Activated CD8-positive, alpha-beta T cell treated with anti-CD3 and anti-CD28 coated beads for 36 hours (primary cell): ENCODE results near the gene DNAH6. TPM values are rescaled to one million over a fixed set of nuclear protein-coding genes. Genes with fewer than 3 reads are reported as not detected.

Experiments
- ATAC-seq: fragments of 200-7000 bp; cut with Tn5 transposase; one replicate; pipeline ENCODE4 v1.10.0; 2021; ENCODE audit warnings: mild to moderate bottlenecking, moderate library complexity
- CTCF ChIA-PET: fragments of 350-600 bp; sonication (Branson Sonifier 250); formaldehyde crosslinking; loops from one replicate; lab custom pipeline; 2021; ENCODE audit warnings: antibody characterized with exemption; lab: Charles Lee
- POLR2A ChIA-PET: fragments of 350-600 bp; sonication (Branson Sonifier 250); formaldehyde crosslinking; loops from one replicate; lab custom pipeline; 2021; ENCODE audit warnings: antibody characterized with exemption; lab: Charles Lee
- DNase-seq: peaks from one replicate; pipeline ENCODE4 v3.0.0-alpha.2; 2020
- H3K27ac Mint-ChIP-seq: one replicate; pipeline ENCODE4 v1.8.0; 2021; ENCODE audit warnings: mild to moderate bottlenecking, mixed read lengths
- H3K27me3 Mint-ChIP-seq: one replicate; pipeline ENCODE4 v1.8.0; 2021; ENCODE audit warnings: mixed read lengths
- H3K36me3 Mint-ChIP-seq: one replicate; pipeline ENCODE4 v1.8.0; 2021; ENCODE audit warnings: low read depth, mixed read lengths
- H3K4me1 Mint-ChIP-seq: one replicate; pipeline ENCODE4 v1.8.0; 2021; ENCODE audit warnings: low read depth, mixed read lengths
- H3K4me3 Mint-ChIP-seq: one replicate; pipeline ENCODE4 v1.8.0; 2021; ENCODE audit warnings: mild to moderate bottlenecking, moderate library complexity, mixed read lengths
- H3K9me3 Mint-ChIP-seq: one replicate; pipeline ENCODE4 v1.8.0; 2021; ENCODE audit warnings: mixed read lengths
- CTCF ChIP-seq: fragments of 200-600 bp; IDR thresholded peaks from one replicate; pipeline ENCODE4 v1.8.0; 2022; ENCODE audit warnings: antibody characterized with exemption, mild to moderate bottlenecking
- intact Hi-C: fragments of 100-400 bp; cut with micrococcal nuclease; formaldehyde crosslinking; loops from one replicate; pipeline ENCODE4 v1.10.0; 2022
- total RNA-seq, 2 experiments: library from RNA; stranded (reverse); gene quantifications; one replicate each; pipeline ENCODE4 v1.2.3, GENCODE V29; 2021

DNAH6 gene
- total RNA-seq, 2 experiments from 2014 or later = 0.90 to 1.3 TPM

DNA sequence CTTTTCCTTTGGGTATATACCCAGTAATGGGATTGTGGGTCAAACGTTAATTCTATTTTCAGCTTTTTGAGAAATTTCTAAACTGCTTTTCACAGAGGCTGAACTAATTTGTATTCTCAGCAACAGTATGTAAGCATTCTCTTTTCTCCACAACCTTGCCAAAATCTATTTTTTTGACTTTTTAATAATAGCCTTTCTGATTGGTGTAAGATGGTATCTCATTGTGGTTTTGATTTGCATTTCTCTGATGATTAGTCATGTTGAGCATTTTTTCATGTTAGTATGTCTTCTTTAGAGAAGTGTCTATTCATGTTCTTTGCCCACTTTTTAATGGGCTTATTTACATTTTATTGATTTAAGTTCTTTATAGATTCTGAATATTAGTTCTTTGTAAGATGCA is 219.1 kb downstream of the DNAH6 start:
- intact Hi-C loops = no loop called here
- CTCF ChIA-PET = no interaction called here
- H3K36me3 Mint-ChIP-seq = peaks cover 3% of the 10 kb centered on the region

DNA sequence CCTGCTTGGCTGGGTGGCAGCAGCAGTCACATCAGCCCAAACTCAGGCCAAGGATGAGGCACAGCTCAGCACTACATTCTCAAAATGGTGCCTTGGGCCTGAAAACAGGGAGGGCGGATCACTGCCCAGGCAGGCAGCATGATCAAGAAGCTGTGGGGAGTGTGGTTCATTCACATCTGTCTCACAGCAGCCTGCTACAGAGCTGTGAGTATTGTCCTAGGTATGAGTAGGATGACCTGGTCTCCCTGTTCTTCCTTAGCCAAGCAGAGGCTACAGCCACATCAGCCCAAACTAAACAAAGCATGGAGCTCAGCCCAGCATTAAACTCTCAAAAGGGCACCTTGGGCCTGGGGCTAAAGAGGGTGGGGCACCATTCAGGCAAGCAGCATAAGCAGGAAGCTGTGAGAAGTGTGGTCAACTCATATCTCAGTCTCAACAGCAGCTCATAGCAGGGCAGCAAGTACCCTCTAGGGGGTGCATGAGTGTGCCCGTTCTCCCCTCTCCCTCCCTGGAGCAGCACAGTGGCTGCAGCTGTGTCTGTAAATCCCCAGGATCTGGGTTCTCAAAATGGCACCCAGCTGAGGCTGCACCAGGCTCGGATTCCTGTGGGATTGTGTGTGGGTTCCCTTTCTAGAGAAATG is 225.0 kb downstream of the DNAH6 start:
- peak overlapping the region; percentile 32 for H3K27ac Mint-ChIP-seq
- H3K36me3 Mint-ChIP-seq = no peaks in the 10 kb centered on the region
- POLR2A ChIA-PET = interaction anchor here (0.6 kb wide), 1 partner anchor 13 kb away, joined by 3 read pairs; no protein-coding TSS in a partner anchor
- intact Hi-C loops = no loop called here
- DNase-seq (peak; percentile 75), ATAC-seq (peak; percentile 100)
- peak; percentile 52 for TF ChIP-seq CTCF
- H3K4me3 Mint-ChIP-seq = no peak overlapping the region
- peaks cover 8% of the 10 kb centered on the region for H3K9me3 Mint-ChIP-seq
- CTCF ChIA-PET = interaction anchor here (0.6 to 2.2 kb wide), 34 partner anchors 9 to 185 kb away, joined by 3 to 15 read pairs (median 4); partner anchors contain the start of gene TRABD2A
- H3K4me1 Mint-ChIP-seq = peaks cover 15% of the 10 kb centered on the region
- H3K27me3 Mint-ChIP-seq = no peaks in the 10 kb centered on the region

More for the DNA sequence above, 219.1 kb downstream of the DNAH6 start:
- DNase-seq = no peak
- ATAC-seq = no peak
- peaks cover 8% of the 10 kb centered on the region for H3K9me3 Mint-ChIP-seq
- no peaks in the 10 kb centered on the region for H3K27me3 Mint-ChIP-seq
- POLR2A ChIA-PET = no interaction called here
- H3K4me1 Mint-ChIP-seq = peaks cover 14% of the 10 kb centered on the region
- H3K27ac Mint-ChIP-seq = no peak overlapping the region
- no peak for TF ChIP-seq CTCF
- no peak overlapping the region for H3K4me3 Mint-ChIP-seq

- ChIA-PET CTCF (no interaction called here), POLR2A (no interaction called here)
- no peaks in the 10 kb centered on the region for H3K27me3 Mint-ChIP-seq
- ATAC-seq (no peak), DNase-seq (no peak)
- H3K4me3 Mint-ChIP-seq = no peak overlapping the region
- no peaks in the 10 kb centered on the region for H3K9me3 Mint-ChIP-seq
- H3K27ac Mint-ChIP-seq = no peak overlapping the region
- no peaks in the 10 kb centered on the region for H3K4me1 Mint-ChIP-seq
- no peak for TF ChIP-seq CTCF
- H3K36me3 Mint-ChIP-seq = no peaks in the 10 kb centered on the region
- intact Hi-C loops = no loop called here
Measured at GRCh38 chr2:84748341-84748740, 232.0 kb downstream of the DNAH6 start.

DNA sequence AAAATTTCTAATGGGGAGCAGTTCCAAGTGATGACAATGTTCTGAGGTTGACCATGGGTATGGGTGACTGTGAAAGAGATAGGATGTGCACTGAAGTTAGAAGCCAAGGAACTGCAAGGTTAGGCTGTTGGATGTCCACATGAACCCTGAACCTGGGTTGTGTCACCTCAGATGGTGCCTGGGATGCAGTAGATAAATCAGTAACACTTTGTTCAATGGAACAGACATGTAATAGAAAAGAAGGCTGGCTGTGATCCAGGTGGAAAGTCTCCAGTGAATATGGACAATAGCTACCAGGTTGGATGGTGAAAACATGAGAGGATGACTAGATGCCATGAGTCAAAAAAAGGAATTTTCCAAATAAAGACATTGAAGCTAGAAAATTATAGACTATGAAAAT is 233.1 kb downstream of the DNAH6 start:
- TF ChIP-seq CTCF = no peak
- Mint-ChIP-seq H3K27ac (no peak overlapping the region), H3K9me3 (no peaks in the 10 kb centered on the region), H3K4me3 (no peak overlapping the region), H3K27me3 (no peaks in the 10 kb centered on the region), H3K4me1 (no peaks in the 10 kb centered on the region), H3K36me3 (no peaks in the 10 kb centered on the region)
- intact Hi-C loops = no loop called here
- POLR2A ChIA-PET = no interaction called here
- DNase-seq (no peak), ATAC-seq (no peak)
- CTCF ChIA-PET = interaction anchor here (0.6 to 2.9 kb wide), 3 partner anchors 8 to 12 kb away, joined by 3 to 15 read pairs (median 3); no protein-coding TSS in a partner anchor

DNA sequence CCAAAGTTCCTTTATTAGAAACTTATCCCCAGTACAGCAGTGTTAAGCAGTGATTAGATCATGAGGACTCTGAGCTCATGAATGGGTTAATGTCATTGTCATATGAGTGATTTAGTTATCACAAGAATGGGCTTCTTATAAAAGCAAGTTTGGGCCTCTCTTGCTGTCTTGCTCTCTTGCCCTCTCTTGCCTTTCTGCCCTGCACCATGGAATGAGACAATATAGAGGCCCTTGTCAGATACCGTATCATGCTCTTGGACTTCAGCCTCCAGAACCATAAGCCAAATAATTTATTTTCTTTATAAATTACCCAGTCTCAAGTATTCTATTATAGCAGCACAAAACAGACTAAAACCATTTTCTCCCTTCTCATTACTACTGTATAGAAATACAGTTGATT is 238.8 kb downstream of the DNAH6 start:
- peaks cover 6% of the 10 kb centered on the region for H3K9me3 Mint-ChIP-seq
- TF ChIP-seq CTCF = no peak
- H3K27ac Mint-ChIP-seq = no peak overlapping the region
- DNase-seq (no peak), ATAC-seq (no peak)
- no peaks in the 10 kb centered on the region for H3K36me3 Mint-ChIP-seq
- peaks cover 13% of the 10 kb centered on the region for H3K4me1 Mint-ChIP-seq
- ChIA-PET POLR2A (interaction anchor here (0.9 kb wide), 1 partner anchor 14 kb away, joined by 3 read pairs; no protein-coding TSS in a partner anchor), CTCF (interaction anchor here (1.2 to 1.9 kb wide), 2 partner anchors 14 kb away, joined by 3 to 6 read pairs; no protein-coding TSS in a partner anchor)
- no peaks in the 10 kb centered on the region for H3K27me3 Mint-ChIP-seq
- no peak overlapping the region for H3K4me3 Mint-ChIP-seq
- intact Hi-C loops = no loop called here
